Raji (cell line): ENCODE results near the gene TSSK3.

Experiments used
- POLR2A ChIP-seq: IDR thresholded peaks from 2 replicates; pipeline ENCODE4 v1.6.1; 2011; ENCODE audit warnings: low read depth, low read length, control low read depth; ENCODE audit not compliant: insufficient read depth

TSSK3 gene

GRCh38 chr1:32394890-32395432, 32.6 kb downstream of the TSSK3 start:
- no peak for TF ChIP-seq POLR2A

GRCh38 chr1:32398401-32398800, 36.1 kb downstream of the TSSK3 start:
- TF ChIP-seq POLR2A: no peak

- no peak for TF ChIP-seq POLR2A
Measured at GRCh38 chr1:32399843-32400242, 37.5 kb downstream of the TSSK3 start.

GRCh38 chr1:32400876-32401631, 38.7 kb downstream of the TSSK3 start:
- TF ChIP-seq POLR2A: no peak

- TF ChIP-seq POLR2A: no peak
Measured at GRCh38 chr1:32404946-32405345, 42.6 kb downstream of the TSSK3 start.

- TF ChIP-seq POLR2A: no peak
Measured at GRCh38 chr1:32405672-32406467, 43.5 kb downstream of the TSSK3 start.

GRCh38 chr1:32406629-32407111, 44.3 kb downstream of the TSSK3 start:
- TF ChIP-seq POLR2A: no peak

GRCh38 chr1:32411261-32411660, 48.9 kb downstream of the TSSK3 start:
- no peak for TF ChIP-seq POLR2A

- 0 out of 2 replicates have a peak, but pooled peaks have one; percentile 23 for TF ChIP-seq POLR2A
Measured at GRCh38 chr1:32413507-32414185, 51.3 kb downstream of the TSSK3 start.
